Thymus (tissue), 11 donors: ENCODE measurements around the gene PGAM5. TPM values are rescaled to one million over a fixed set of nuclear protein-coding genes. Genes with fewer than 3 reads are reported as not detected.
A peak's percentile ranks its signal among the peaks of the same experiment; 100 is the strongest.

Source experiments
- DNase-seq, 9 donors: peaks; one replicate each; pipeline ENCODE4 v3.0.0-alpha.2; 2013; ENCODE audit warnings: low spot score in 9 of 9, low read depth in 6 of 9, missing footprints in 1 of 9
- H3K27ac ChIP-seq, 2 donors: one replicate each; pipeline ENCODE4 v1.5.1; 2013; ENCODE audit warnings: control low read depth in 1 of 2, low read depth in 1 of 2, low read length in 1 of 2, mild to moderate bottlenecking in 1 of 2, moderate library complexity in 1 of 2
- H3K27me3 ChIP-seq, 2 donors: one replicate each; pipeline ENCODE4 v1.5.1; 2013; ENCODE audit warnings: low read length in 1 of 2; ENCODE audit not compliant: control insufficient read depth in 2 of 2, insufficient read depth in 1 of 2
- H3K36me3 ChIP-seq, 2 donors: one replicate each; pipeline ENCODE4 v1.5.1; 2013; ENCODE audit warnings: low read length in 1 of 2, mild to moderate bottlenecking in 1 of 2, moderate library complexity in 1 of 2; ENCODE audit not compliant: control insufficient read depth in 2 of 2, insufficient read depth in 2 of 2
- H3K4me1 ChIP-seq, 2 donors: one replicate each; pipeline ENCODE4 v1.5.1; 2013; ENCODE audit warnings: low read length in 2 of 2; ENCODE audit not compliant: control insufficient read depth in 2 of 2, insufficient read depth in 2 of 2
- H3K4me3 ChIP-seq, 2 donors: one replicate each; pipeline ENCODE4 v1.5.1; 2013; ENCODE audit warnings: low read length in 2 of 2, control low read depth in 1 of 2, mild to moderate bottlenecking in 1 of 2
- H3K9me3 ChIP-seq, 2 donors: one replicate each; pipeline ENCODE4 v1.5.1; 2013; ENCODE audit warnings: low read length in 1 of 2, mild to moderate bottlenecking in 1 of 2; ENCODE audit not compliant: control insufficient read depth in 2 of 2, insufficient read depth in 1 of 2
- WGBS: extraction: QIAGEN DNeasy Blood & Tissue Kit; methylation state at CpG from one replicate; pipeline ENCODE4 v1.1.7; 2013; 5-methylcytosine and 5-hydroxymethylcytosine counted together
- polyA plus RNA-seq: library from polyadenylated mRNA; stranded (reverse); fragments of 200-250 nt; gene quantifications from one replicate; pipeline ENCODE4 v1.2.3, GENCODE V29; 2013
- total RNA-seq: library from RNA; stranded (reverse); fragments of 120-200 nt; gene quantifications from one replicate; pipeline ENCODE4 v1.2.4, GENCODE V29; 2013
- donor health status: healthy.

Gene PGAM5
- total and polyA plus RNA-seq, 2 donors, result 17.4 to 31.6 TPM

GRCh38 chr12:132668191-132669088 lies 42.2 kb upstream of the PGAM5 start:
- no peak overlapping the region for H3K4me3 ChIP-seq
- no peak for DNase-seq
- H3K9me3 ChIP-seq, result peaks cover 0 to 6% of the 10 kb centered on the region in 2 donors
- no peaks in the 10 kb centered on the region for H3K27me3 ChIP-seq
- peaks cover 77 to 84% of the 10 kb centered on the region in 2 donors for H3K36me3 ChIP-seq
- WGBS, result 97% methylated on average over 30 of the region's 30 CpGs
- no peak overlapping the region for H3K27ac ChIP-seq
- H3K4me1 ChIP-seq, result peaks cover 3 to 13% of the 10 kb centered on the region in 2 donors

GRCh38 chr12:132669166-132669879 lies 41.3 kb upstream of the PGAM5 start:
- Histone ChIP-seq H3K9me3 (peaks cover 0 to 6% of the 10 kb centered on the region in 2 donors), H3K27me3 (no peaks in the 10 kb centered on the region), H3K36me3 (peaks cover 77 to 84% of the 10 kb centered on the region in 2 donors), H3K4me3 (no peak overlapping the region), H3K27ac (no peak overlapping the region), H3K4me1 (peaks cover 0 to 4% of the 10 kb centered on the region in 2 donors)
- DNase-seq, result no peak
- WGBS, result 98% methylated on average over 17 of the region's 17 CpGs

GRCh38 chr12:132672116-132672515 lies 38.5 kb upstream of the PGAM5 start:
- Histone ChIP-seq H3K4me3 (no peak overlapping the region), H3K4me1 (no peaks in the 10 kb centered on the region), H3K27me3 (no peaks in the 10 kb centered on the region), H3K36me3 (peaks cover 82 to 83% of the 10 kb centered on the region in 2 donors), H3K9me3 (peaks cover 0 to 3% of the 10 kb centered on the region in 2 donors), H3K27ac (no peak overlapping the region)
- peak in 1 of 9 donors; percentile 24 for DNase-seq
- 87% methylated on average over 16 of the region's 16 CpGs for WGBS

- 95% methylated on average over 12 of the region's 12 CpGs for WGBS
- Histone ChIP-seq H3K27me3 (no peaks in the 10 kb centered on the region), H3K4me3 (no peak overlapping the region), H3K36me3 (peaks cover 82 to 83% of the 10 kb centered on the region in 2 donors), H3K27ac (no peak overlapping the region), H3K9me3 (peaks cover 0 to 3% of the 10 kb centered on the region in 2 donors), H3K4me1 (no peaks in the 10 kb centered on the region)
- DNase-seq, result no peak
Observed at GRCh38 chr12:132672678-132673077, 38.0 kb upstream of the PGAM5 start.

GRCh38 chr12:132673288-132674179 lies 37.1 kb upstream of the PGAM5 start:
- no peaks in the 10 kb centered on the region for H3K4me1 ChIP-seq
- no peaks in the 10 kb centered on the region for H3K27me3 ChIP-seq
- DNase-seq, result no peak
- peaks cover 0 to 3% of the 10 kb centered on the region in 2 donors for H3K9me3 ChIP-seq
- H3K4me3 ChIP-seq, result no peak overlapping the region
- 96% methylated on average over 27 of the region's 27 CpGs for WGBS
- H3K36me3 ChIP-seq, result peaks cover 78 to 83% of the 10 kb centered on the region in 2 donors
- no peak overlapping the region for H3K27ac ChIP-seq

GRCh38 chr12:132674561-132674960 lies 36.1 kb upstream of the PGAM5 start:
- H3K27ac ChIP-seq, result no peak overlapping the region
- no peaks in the 10 kb centered on the region for H3K4me1 ChIP-seq
- WGBS, result 99% methylated on average over 5 of the region's 5 CpGs

GRCh38 chr12:132675757-132676432 lies 34.7 kb upstream of the PGAM5 start:
- no peak overlapping the region for H3K4me3 ChIP-seq
- H3K9me3 ChIP-seq, result peaks cover 0 to 3% of the 10 kb centered on the region in 2 donors
- H3K27ac ChIP-seq, result no peak overlapping the region
- DNase-seq, result no peak
- H3K27me3 ChIP-seq, result no peaks in the 10 kb centered on the region
- H3K4me1 ChIP-seq, result peaks cover 0 to 2% of the 10 kb centered on the region in 2 donors
- 97% methylated on average over 14 of the region's 14 CpGs for WGBS
- H3K36me3 ChIP-seq, result peaks cover 79 to 90% of the 10 kb centered on the region in 2 donors

More at GRCh38 chr12:132674561-132674960, 36.1 kb upstream of the PGAM5 start:
- Histone ChIP-seq H3K27me3 (no peaks in the 10 kb centered on the region), H3K9me3 (peaks cover 0 to 3% of the 10 kb centered on the region in 2 donors), H3K36me3 (peaks cover 75 to 83% of the 10 kb centered on the region in 2 donors), H3K4me3 (no peak overlapping the region)
- DNase-seq, result no peak

- DNase-seq, result no peak
- Histone ChIP-seq H3K36me3 (peaks cover 70 to 80% of the 10 kb centered on the region in 2 donors), H3K27ac (no peak overlapping the region)
Observed at GRCh38 chr12:132677492-132677891, 33.1 kb upstream of the PGAM5 start.

More at GRCh38 chr12:132677492-132677891, 33.1 kb upstream of the PGAM5 start:
- WGBS, result 96% methylated on average over 9 of the region's 9 CpGs
- Histone ChIP-seq H3K27me3 (no peaks in the 10 kb centered on the region), H3K4me3 (no peak overlapping the region), H3K4me1 (peaks cover 0 to 5% of the 10 kb centered on the region in 2 donors), H3K9me3 (peaks cover 0 to 3% of the 10 kb centered on the region in 2 donors)
